A673 (cell line): Measurements from ENCODE around the gene ATP2A3.

Experiments
- CTCF ChIP-seq: fragments of 300-800, 200-600 bp; sonication (generic); conservative IDR thresholded peaks from 2 replicates; pipeline ENCODE4 v1.5.1; 2017; ENCODE audit warnings: low read depth, mild to moderate bottlenecking, antibody characterized with exemption, low read length, moderate library complexity, mixed read lengths
- EZH2 ChIP-seq: fragments of 200-600 bp; sonication (generic); IDR thresholded peaks from 2 replicates; pipeline ENCODE4 v1.6.1; 2017; ENCODE audit warnings: borderline replicate concordance, low read depth, mild to moderate bottlenecking, mixed read lengths, antibody characterized with exemption, low read length; ENCODE audit not compliant: poor library complexity, severe bottlenecking

GRCh38 chr17:3918372-3919122 lies 45.7 kb downstream of the ATP2A3 start:
- TF ChIP-seq CTCF (no peak), EZH2 (no peak)
